GM20000 (cell line): Measurements from ENCODE around the gene CBR3.

Experiments used
- DNase-seq: peaks from one replicate; pipeline ENCODE4 v3.0.0; 2012; ENCODE audit warnings: low spot score
- CTCF ChIP-seq: IDR thresholded peaks from 2 replicates; pipeline ENCODE4 v1.5.1; 2012; ENCODE audit warnings: mild to moderate bottlenecking, control low read depth; ENCODE audit errors: extremely low read depth, missing control alignments

Gene CBR3

GRCh38 chr21:36156815-36157670, 22.2 kb downstream of the CBR3 start, which contains the start of gene DOP1B:
DOP1B (plus strand) TSS chr21:36156824; CDS start chr21:36164734, 7,910 bp downstream.
- no peak for DNase-seq

GRCh38 chr21:36159356-36159921, 24.6 kb downstream of the CBR3 start:
- DNase-seq: no peak
- TF ChIP-seq CTCF: no peak

More at GRCh38 chr21:36156815-36157670, 22.2 kb downstream of the CBR3 start, which contains the start of gene DOP1B:
- TF ChIP-seq CTCF: no peak

GRCh38 chr21:36160850-36161178, 25.9 kb downstream of the CBR3 start:
- no peak for TF ChIP-seq CTCF
- DNase-seq: no peak

- TF ChIP-seq CTCF: no peak
- no peak for DNase-seq
These were observed 27.8 kb downstream of the CBR3 start for GRCh38 chr21:36162631-36163030.

GRCh38 chr21:36163750-36164741, 29.2 kb downstream of the CBR3 start:
- TF ChIP-seq CTCF: no peak
- no peak for DNase-seq

GRCh38 chr21:36165356-36165755, 30.5 kb downstream of the CBR3 start:
- DNase-seq: no peak
- no peak for TF ChIP-seq CTCF
